ENCODE data around the gene GALM. TPM values are rescaled to one million over a fixed set of nuclear protein-coding genes. Genes with fewer than 3 reads are reported as not detected.
"Not testable (repeated sequence)": the region's sequence is repeated elsewhere in the genome, so short reads cannot be mapped to it uniquely, and the experiment has no call there.

GALM gene
- total and polyA plus RNA-seq, 2 of the 8 experiments (the other 6 are each of a cell fraction or from before 2014, with no cell fraction given): 9.9 to 13.1 TPM

DNA sequence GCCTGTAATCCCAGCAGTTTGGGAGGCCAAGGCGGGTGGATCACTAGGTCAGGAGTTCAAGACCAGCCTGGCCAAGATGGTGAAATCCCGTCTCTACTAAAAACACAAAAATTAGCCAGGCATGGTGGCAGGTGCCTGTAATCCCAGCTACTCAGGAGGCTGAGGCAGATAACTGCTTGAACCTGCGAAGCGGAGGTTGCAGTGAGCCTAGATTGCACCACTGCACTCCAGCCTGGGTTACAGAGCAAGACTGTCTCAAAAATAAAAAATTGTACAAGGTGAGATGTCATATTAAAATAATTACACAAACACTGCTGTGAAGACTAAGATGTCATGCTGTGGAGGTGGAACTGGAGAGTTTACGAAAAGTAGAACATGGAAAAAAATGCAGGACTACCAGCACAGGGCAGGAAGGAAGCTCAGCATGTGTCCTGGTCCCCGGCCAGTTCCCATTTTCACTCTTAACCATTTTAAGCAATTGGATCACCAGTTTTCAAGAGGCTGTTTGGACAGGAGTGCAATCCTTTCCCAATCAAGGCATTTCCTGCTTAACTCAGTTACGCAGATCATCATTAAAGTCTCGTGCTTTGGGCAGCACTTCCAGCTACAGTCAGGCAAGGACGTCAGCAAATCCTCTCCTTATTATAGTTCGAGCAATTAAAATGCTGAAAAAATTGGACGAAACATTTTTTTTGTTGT is 71.2 kb downstream of the GALM start:
- not testable (repeated sequence) for H3K4ac ChIP-seq (replicated peaks; ENCODE audit: insufficient read length, low read depth, low read length); H4K91ac ChIP-seq (replicated peaks; ENCODE audit: insufficient read length, low read length); H3K23me2 ChIP-seq (ENCODE audit: low read depth, low read length); H2BK5ac ChIP-seq (ENCODE audit: low read depth, low read length); H3K9me3 ChIP-seq (ENCODE audit: insufficient read depth in 2 of 2, low read depth in 1 of 2, low read length in 1 of 2); H3K79me1 ChIP-seq (ENCODE audit: low read depth, low read length); FAIRE-seq; H2BK12ac ChIP-seq (ENCODE audit: low read depth, low read length); H2BK15ac ChIP-seq (ENCODE audit: low read length); H3K9ac ChIP-seq (replicated peaks in 1 of 4; ENCODE audit: extremely low read depth in 1 of 4, low read depth in 3 of 4, low read length in 3 of 4); H3K4me1 ChIP-seq (replicated peaks in 1 of 4; ENCODE audit: control insufficient read depth in 3 of 4, insufficient read depth in 4 of 4, low read length in 3 of 4); H3K4me2 ChIP-seq (ENCODE audit: insufficient read depth in 1 of 2, low read depth in 2 of 2, low read length in 2 of 2); H4K5ac ChIP-seq (ENCODE audit: insufficient read length, low read depth, low read length); H3K56ac ChIP-seq (replicated peaks; ENCODE audit: insufficient read length, low read depth, low read length); H3K14ac ChIP-seq (ENCODE audit: insufficient read length); H2BK20ac ChIP-seq (ENCODE audit: low read length); H3K79me2 ChIP-seq (ENCODE audit: control insufficient read depth in 1 of 2, insufficient read depth in 2 of 2, low read length in 2 of 2); H2AFZ ChIP-seq (ENCODE audit: low read length); H4K8ac ChIP-seq (ENCODE audit: extremely low read depth, insufficient read depth, low read length); H4K20me1 ChIP-seq (replicated peaks in 1 of 2; ENCODE audit: control insufficient read depth in 1 of 2, insufficient read depth in 2 of 2, low read length in 2 of 2); DNase-seq (ENCODE audit: low read depth in 1 of 2, low spot score in 2 of 2); H3K4me3 ChIP-seq (ENCODE audit: extremely low read depth in 1 of 4, insufficient read depth in 2 of 4, low read depth in 3 of 4, low read length in 4 of 4); H3K23ac ChIP-seq (ENCODE audit: insufficient read length); H3K27me3 ChIP-seq (replicated peaks in 1 of 4; ENCODE audit: control insufficient read depth in 3 of 4, extremely low read depth in 1 of 4, insufficient read depth in 3 of 4, low read length in 3 of 4); H3K27ac ChIP-seq (ENCODE audit: low read depth, low read length); H3K18ac ChIP-seq (ENCODE audit: extremely low read depth, low read length); H2BK120ac ChIP-seq (replicated peaks; ENCODE audit: low read depth, low read length); H2AK5ac ChIP-seq (ENCODE audit: low read depth, low read length)
- POLR2A ChIA-PET (ENCODE audit: partially characterized antibody): interaction anchor here (0.8 to 24.3 kb wide), 3 partner anchors 11 to 148 kb away, joined by 3 to 486 read pairs (median 334); partner anchors contain the start of genes HNRNPLL and SRSF7
- 0 out of 3 replicates have a peak, but pooled peaks of 1 of the 2 experiments have one; percentile 8 for TF ChIP-seq POLR2A (IDR thresholded peaks at IDR 0.05; ENCODE audit: control extremely low read depth in 1 of 2, low read depth in 2 of 2, low read length in 2 of 2)
- 89% methylated on average over 11 of the region's 11 CpGs; no CpG with 5 or more reads in 1 of the 2 experiments for WGBS, 2 experiments (ENCODE audit: extremely low coverage in 1 of 2, insufficient coverage in 1 of 2, insufficient read length in 1 of 2, insufficient replicate concordance in 2 of 2, low coverage in 1 of 2, low lambda C conversion rate in 2 of 2, missing lambda C conversion rate in 1 of 2)
- CTCF ChIA-PET (ENCODE audit: partially characterized antibody): interaction anchor here (0.7 to 7.8 kb wide), 6 partner anchors 9 to 183 kb away, joined by 3 to 56 read pairs (median 3); no protein-coding TSS in a partner anchor
- peaks cover 0 to 21% (median 5%) of the 10 kb centered on the region in 4 experiments; a peak in 5 of 8 replicates for H3K36me3 ChIP-seq (ENCODE audit: control insufficient read depth in 2 of 4, insufficient read depth in 4 of 4, low read length in 3 of 4)
